Subcutaneous adipose tissue (tissue), 4 donors: ENCODE results near the gene BTG4. TPM values are rescaled to one million over a fixed set of nuclear protein-coding genes. Genes with fewer than 3 reads are reported as not detected.

Experiments
- CTCF ChIP-seq: fragments of 450-650 bp; IDR thresholded peaks from one replicate; pipeline ENCODE4 v1.5.1; 2016; ENCODE audit warnings: low read depth, mild to moderate bottlenecking, control low read depth, antibody characterized with exemption, moderate library complexity
- total RNA-seq, 4 donors: library from RNA; depleted of rRNA; stranded (reverse); fragments of >200 nt; gene quantifications; one replicate each; pipeline ENCODE4 v1.1.0, GENCODE V29; 2016

BTG4 gene
- total RNA-seq, 4 donors from 2014 or later: not detected

GRCh38 chr11:111535281-111535680 lies 23.1 kb upstream of the BTG4 start:
- TF ChIP-seq CTCF: no peak

GRCh38 chr11:111532365-111532709 lies 20.2 kb upstream of the BTG4 start:
- TF ChIP-seq CTCF: no peak

GRCh38 chr11:111531687-111532364 lies 19.6 kb upstream of the BTG4 start:
- TF ChIP-seq CTCF: no peak

GRCh38 chr11:111531136-111531535 lies 18.9 kb upstream of the BTG4 start:
- TF ChIP-seq CTCF: no peak

GRCh38 chr11:111530091-111530490 lies 17.9 kb upstream of the BTG4 start:
- TF ChIP-seq CTCF: no peak

- no peak for TF ChIP-seq CTCF
Measured at GRCh38 chr11:111528557-111528956, 16.4 kb upstream of the BTG4 start.

GRCh38 chr11:111527279-111527678 lies 15.1 kb upstream of the BTG4 start:
- TF ChIP-seq CTCF: no peak
